Keratinocyte (primary cell): ENCODE measurements around the gene CACNA1F. TPM values are rescaled to one million over a fixed set of nuclear protein-coding genes. Genes with fewer than 3 reads are reported as not detected.

Experiments used
- DNase-seq: peaks from one replicate; pipeline ENCODE4 v3.0.0-alpha.2; 2011; ENCODE audit warnings: low read depth, missing footprints, low spot score
- FAIRE-seq: peaks from 2 replicates; lab custom pipeline; 2011; peaks lifted over from hg19 to GRCh38; lab: Jason Lieb, UNC
- H2AFZ ChIP-seq: 2 replicates; pipeline ENCODE4 v1.6.0; 2012; ENCODE audit warnings: low read length, control low read depth, inconsistent platforms; ENCODE audit not compliant: control insufficient read depth
- H3K27ac ChIP-seq: 2 replicates; pipeline ENCODE4 v1.5.1; 2011; ENCODE audit warnings: low read length; ENCODE audit not compliant: control insufficient read depth, insufficient read depth
- H3K27me3 ChIP-seq: 3 replicates; pipeline ENCODE4 v1.6.0; 2011; ENCODE audit warnings: low read length; ENCODE audit not compliant: control insufficient read depth, insufficient read depth; ENCODE audit errors: extremely low read depth
- H3K36me3 ChIP-seq, 2 experiments: 2 replicates in 1 of 2; 3 replicates in 1 of 2; pipeline ENCODE4 v1.5.1; 2011; ENCODE audit warnings: low read length in 2 of 2, mild to moderate bottlenecking in 1 of 2; ENCODE audit not compliant: control insufficient read depth in 2 of 2, insufficient read depth in 2 of 2; ENCODE audit errors: extremely low read depth in 1 of 2
- H3K4me1 ChIP-seq: 3 replicates; pipeline ENCODE4 v1.5.1; 2011; ENCODE audit warnings: low read length; ENCODE audit not compliant: control insufficient read depth, insufficient read depth; ENCODE audit errors: extremely low read depth
- H3K4me2 ChIP-seq: 3 replicates; pipeline ENCODE4 v1.6.0; 2011; ENCODE audit warnings: low read depth, low read length; ENCODE audit not compliant: control insufficient read depth, insufficient read depth; ENCODE audit errors: extremely low read depth
- H3K4me3 ChIP-seq, 3 experiments: fragments of 200-600 bp in 1 of 3; sonication (generic) in 1 of 3; 2 replicates in 2 of 3; 3 replicates in 1 of 3; pipeline ENCODE4 v1.5.1; 2011 to 2016; ENCODE audit warnings: low read length in 3 of 3, mild to moderate bottlenecking in 3 of 3, control low read depth in 2 of 3, inconsistent platforms in 1 of 3, low read depth in 1 of 3, mixed read lengths in 1 of 3, mixed run types in 1 of 3, moderate library complexity in 1 of 3; ENCODE audit not compliant: control insufficient read depth in 2 of 3, insufficient read depth in 2 of 3; ENCODE audit errors: extremely low read depth in 1 of 3
- H3K79me2 ChIP-seq: 2 replicates; pipeline ENCODE4 v1.6.0; 2012; ENCODE audit warnings: low read length; ENCODE audit not compliant: control insufficient read depth, insufficient read depth
- H3K9ac ChIP-seq: 3 replicates; pipeline ENCODE4 v1.6.0; 2011; ENCODE audit warnings: low read length; ENCODE audit not compliant: control insufficient read depth, insufficient read depth; ENCODE audit errors: extremely low read depth
- H3K9me1 ChIP-seq: 3 replicates; pipeline ENCODE4 v1.6.0; 2011; ENCODE audit warnings: low read length; ENCODE audit not compliant: control insufficient read depth, insufficient read depth; ENCODE audit errors: extremely low read depth
- H3K9me3 ChIP-seq: 2 replicates; pipeline ENCODE4 v1.5.1; 2012; ENCODE audit warnings: low read depth, low read length; ENCODE audit not compliant: control insufficient read depth
- H4K20me1 ChIP-seq: 3 replicates; pipeline ENCODE4 v1.6.0; 2011; ENCODE audit warnings: low read length; ENCODE audit not compliant: control insufficient read depth, insufficient read depth; ENCODE audit errors: extremely low read depth
- CTCF ChIP-seq, 3 experiments: IDR thresholded peaks in 1 of 3; conservative IDR thresholded peaks in 1 of 3; optimal IDR thresholded peaks in 1 of 3; 2 replicates in 2 of 3; 3 replicates in 1 of 3; pipeline versions ENCODE3 to v1.5.1; 2011; ENCODE audit warnings: low read length in 3 of 3, mild to moderate bottlenecking in 3 of 3, moderate library complexity in 2 of 3, control low read depth in 1 of 3, inconsistent platforms in 1 of 3; ENCODE audit not compliant: insufficient read depth in 2 of 3; ENCODE audit errors: extremely low read depth in 1 of 3
- EZH2 ChIP-seq: IDR thresholded peaks from one replicate; pipeline ENCODE4 v1.6.1; 2012; ENCODE audit warnings: inconsistent platforms, mild to moderate bottlenecking, low read length, moderate library complexity
- dilution Hi-C: fragments of 300-500 bp; cut with MboI; formaldehyde crosslinking; loops from one replicate; pipeline ENCODE4 v1.7.0; 2020; ENCODE audit warnings: low sequenced_read_pairs; ENCODE audit not compliant: extremely low pct_ligation_motif_present
- polyA plus RNA-seq, 5 experiments: library from polyadenylated mRNA; depleted of rRNA in 3 of 5; stranded (reverse) in 3 of 5; stranded (forward) in 1 of 5; unstranded in 1 of 5; fragments of >200 nt; gene quantifications; 1 replicate in 1 of 5; 2 replicates in 3 of 5; 3 replicates in 1 of 5; pipeline versions ENCODE4 v1.2.1 to v1.2.3, GENCODE V29; 2011 to 2012; ENCODE audit warnings: missing spikeins in 2 of 5, low read depth in 1 of 5, low replicate concordance in 1 of 5

The CACNA1F gene
- polyA plus RNA-seq, 1 donor (not counting 4 experiments of a cell fraction or from before 2014, with no cell fraction given) = not detected

- Histone ChIP-seq H3K36me3 (no peaks in the 10 kb centered on the region), H2AFZ (no peak overlapping the region), H3K27me3 (no peaks in the 10 kb centered on the region), H3K9ac (no peak overlapping the region), H3K9me3 (no peaks in the 10 kb centered on the region), H3K4me2 (no peak overlapping the region), H3K4me3 (no peak overlapping the region), H4K20me1 (no peaks in the 10 kb centered on the region), H3K27ac (no peak overlapping the region), H3K9me1 (no peaks in the 10 kb centered on the region), H3K4me1 (no peaks in the 10 kb centered on the region), H3K79me2 (no peaks in the 10 kb centered on the region)
- no peak for DNase-seq
- TF ChIP-seq CTCF (optimal IDR thresholded peaks at IDR 0.05 in 1 of 3, IDR thresholded peaks at IDR 0.05 in 1 of 3, conservative IDR thresholded peaks at IDR 0.05 in 1 of 3; ENCODE audit: extremely low read depth in 1 of 3, insufficient read depth in 2 of 3, low read length in 3 of 3) = no peak
- TF ChIP-seq EZH2 = no peak
- no peak for FAIRE-seq
- dilution Hi-C loops = no loop called here
Observed at GRCh38 chrX:49226946-49227345, 6.2 kb downstream of the CACNA1F start.

GRCh38 chrX:49225858-49226257 lies 7.3 kb downstream of the CACNA1F start:
- H3K79me2 ChIP-seq = no peaks in the 10 kb centered on the region
- H3K27me3 ChIP-seq = no peaks in the 10 kb centered on the region
- no peak overlapping the region for H2AFZ ChIP-seq
- H3K27ac ChIP-seq = no peak overlapping the region
- FAIRE-seq (no peak), DNase-seq (no peak)
- no peaks in the 10 kb centered on the region for H4K20me1 ChIP-seq
- H3K4me1 ChIP-seq = no peaks in the 10 kb centered on the region
- no peaks in the 10 kb centered on the region for H3K36me3 ChIP-seq
- no peaks in the 10 kb centered on the region for H3K9me1 ChIP-seq
- TF ChIP-seq CTCF (optimal IDR thresholded peaks at IDR 0.05 in 1 of 3, IDR thresholded peaks at IDR 0.05 in 1 of 3, conservative IDR thresholded peaks at IDR 0.05 in 1 of 3; ENCODE audit: extremely low read depth in 1 of 3, insufficient read depth in 2 of 3, low read length in 3 of 3) (no peak), EZH2 (no peak)
- H3K9ac ChIP-seq = no peak overlapping the region
- no peaks in the 10 kb centered on the region for H3K9me3 ChIP-seq
- dilution Hi-C loops = no loop called here
- H3K4me3 ChIP-seq = no peak overlapping the region
- no peak overlapping the region for H3K4me2 ChIP-seq
